HEK293 (cell line): Measurements from ENCODE around the gene STX10.

Experiments
- EGR2 ChIP-seq: fragments of 450-650 bp; formaldehyde crosslinking; IDR thresholded peaks from 2 replicates; pipeline ENCODE4 v1.5.1; 2016; ENCODE audit warnings: low read depth, missing biosample characterization, missing genetic modification characterization
- FEZF1 ChIP-seq: fragments of 450-650 bp; formaldehyde crosslinking; IDR thresholded peaks from 2 replicates; pipeline ENCODE4 v1.5.1; 2016; ENCODE audit warnings: missing biosample characterization, missing genetic modification characterization
- HOXD13 ChIP-seq: sonication (generic); formaldehyde crosslinking; IDR thresholded peaks from 2 replicates; pipeline ENCODE4 v1.8.0; 2022; ENCODE audit warnings: missing genetic modification reagents, borderline replicate concordance
- OSR2 ChIP-seq: fragments of 450-650 bp; formaldehyde crosslinking; IDR thresholded peaks from 2 replicates; pipeline ENCODE4 v1.5.1; 2016; ENCODE audit warnings: missing biosample characterization, missing genetic modification characterization
- WT1 ChIP-seq: fragments of 450-650 bp; formaldehyde crosslinking; IDR thresholded peaks from 2 replicates; pipeline ENCODE4 v1.5.1; 2016; ENCODE audit warnings: missing biosample characterization, missing genetic modification characterization
- ZBTB8A ChIP-seq: fragments of 450-650 bp; formaldehyde crosslinking; IDR thresholded peaks from 2 replicates; pipeline ENCODE4 v1.5.1; 2016; ENCODE audit warnings: missing biosample characterization, missing genetic modification characterization
- ZNF114 ChIP-seq: fragments of 450-650 bp; formaldehyde crosslinking; IDR thresholded peaks from 2 replicates; pipeline ENCODE4 v1.5.0; 2017; ENCODE audit warnings: missing biosample characterization, missing genetic modification characterization
- ZNF169 ChIP-seq: fragments of 450-650 bp; formaldehyde crosslinking; IDR thresholded peaks from 2 replicates; pipeline ENCODE4 v1.5.1; 2016; ENCODE audit warnings: missing biosample characterization, missing genetic modification characterization
- ZNF202 ChIP-seq: fragments of 450-650 bp; formaldehyde crosslinking; IDR thresholded peaks from 2 replicates; pipeline ENCODE4 v1.5.1; 2016; ENCODE audit warnings: missing biosample characterization, missing genetic modification characterization, borderline replicate concordance
- ZNF223 ChIP-seq: fragments of 450-650 bp; formaldehyde crosslinking; IDR thresholded peaks from 2 replicates; pipeline ENCODE4 v1.5.1; 2016; ENCODE audit warnings: missing biosample characterization, missing genetic modification characterization
- ZNF394 ChIP-seq: fragments of 450-650 bp; formaldehyde crosslinking; IDR thresholded peaks from 2 replicates; pipeline ENCODE4 v1.5.1; 2016; ENCODE audit warnings: missing biosample characterization, missing genetic modification characterization, mild to moderate bottlenecking, moderate library complexity, borderline replicate concordance
- ZNF404 ChIP-seq: fragments of 450-650 bp; formaldehyde crosslinking; IDR thresholded peaks from 2 replicates; pipeline ENCODE4 v1.5.1; 2017; ENCODE audit warnings: missing biosample characterization, missing genetic modification characterization
- ZNF561 ChIP-seq: fragments of 450-650 bp; IDR thresholded peaks from 2 replicates; pipeline ENCODE4 v1.5.1; 2018; ENCODE audit warnings: missing biosample characterization, missing genetic modification characterization, borderline replicate concordance
- ZNF610 ChIP-seq: fragments of 450-650 bp; formaldehyde crosslinking; IDR thresholded peaks from 2 replicates; pipeline ENCODE4 v1.5.1; 2016; ENCODE audit warnings: missing biosample characterization, missing genetic modification characterization, borderline replicate concordance
- TF ChIP-seq, protein P1 (sequence below): fragments of 450-650 bp; formaldehyde crosslinking; IDR thresholded peaks from 2 replicates; pipeline ENCODE4 v1.5.1; 2016; ENCODE audit warnings: missing biosample characterization, missing genetic modification characterization, borderline replicate concordance
- TF ChIP-seq, protein P2 (sequence below): fragments of 450-650 bp; formaldehyde crosslinking; IDR thresholded peaks from 2 replicates; pipeline ENCODE4 v1.5.1; 2016; ENCODE audit warnings: missing biosample characterization, missing genetic modification characterization
- TF ChIP-seq, protein P3 (sequence below): fragments of 450-650 bp; formaldehyde crosslinking; IDR thresholded peaks from 2 replicates; pipeline ENCODE4 v1.5.1; 2016; ENCODE audit warnings: missing biosample characterization, missing genetic modification characterization
- TF ChIP-seq, protein P4 (sequence below): fragments of 450-650 bp; formaldehyde crosslinking; conservative IDR thresholded peaks from 2 replicates; pipeline ENCODE4 v1.5.1; 2016; ENCODE audit warnings: low read depth, missing biosample characterization, missing genetic modification characterization
- TF ChIP-seq, protein P5 (sequence below): fragments of 450-650 bp; formaldehyde crosslinking; IDR thresholded peaks from 2 replicates; pipeline ENCODE4 v1.5.1; 2016; ENCODE audit warnings: missing biosample characterization, missing genetic modification characterization
- TF ChIP-seq, protein P6 (sequence below): fragments of 450-650 bp; formaldehyde crosslinking; IDR thresholded peaks from 2 replicates; pipeline ENCODE4 v1.5.1; 2016; ENCODE audit warnings: missing biosample characterization, missing genetic modification characterization
- TF ChIP-seq, protein P7 (sequence below): fragments of 450-650 bp; formaldehyde crosslinking; IDR thresholded peaks from 2 replicates; pipeline ENCODE4 v1.5.1; 2016; ENCODE audit warnings: missing biosample characterization, missing genetic modification characterization

STX10 gene

DNA sequence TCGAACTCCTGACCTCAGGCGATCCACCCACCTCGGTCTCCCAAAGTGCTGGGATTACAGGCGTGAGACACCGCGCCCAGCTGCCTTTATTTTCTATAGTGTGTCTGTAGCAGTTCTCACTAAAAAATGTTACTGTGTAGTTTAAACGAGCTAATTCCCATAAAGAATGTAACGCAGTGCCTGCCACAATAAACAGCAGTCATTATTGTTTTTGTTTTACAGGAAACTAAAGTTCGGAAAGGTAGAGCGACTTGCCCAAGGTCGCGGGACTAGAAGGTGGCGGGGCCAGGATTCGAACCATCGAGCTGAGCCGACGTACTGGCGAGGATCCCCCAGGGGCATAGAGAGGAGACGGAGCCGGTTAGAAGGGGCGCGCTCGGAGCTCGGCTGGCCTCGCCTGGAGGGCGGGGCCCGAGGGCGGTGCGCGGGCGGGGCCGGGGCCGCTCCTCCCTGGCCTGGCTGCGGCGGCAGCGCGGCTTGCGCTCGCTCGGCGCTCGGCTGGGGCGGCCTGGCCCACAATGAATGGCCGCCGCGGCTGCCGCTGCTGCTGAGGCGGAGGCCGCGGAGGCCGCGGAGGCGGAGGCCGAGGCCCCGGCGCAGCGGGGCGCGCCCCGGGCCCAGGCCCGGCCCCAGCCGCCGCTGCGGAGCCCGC, 32.3 kb downstream of the STX10 start, which contains the start of gene NACC1 (continued):
- TF ChIP-seq, protein P1, sequence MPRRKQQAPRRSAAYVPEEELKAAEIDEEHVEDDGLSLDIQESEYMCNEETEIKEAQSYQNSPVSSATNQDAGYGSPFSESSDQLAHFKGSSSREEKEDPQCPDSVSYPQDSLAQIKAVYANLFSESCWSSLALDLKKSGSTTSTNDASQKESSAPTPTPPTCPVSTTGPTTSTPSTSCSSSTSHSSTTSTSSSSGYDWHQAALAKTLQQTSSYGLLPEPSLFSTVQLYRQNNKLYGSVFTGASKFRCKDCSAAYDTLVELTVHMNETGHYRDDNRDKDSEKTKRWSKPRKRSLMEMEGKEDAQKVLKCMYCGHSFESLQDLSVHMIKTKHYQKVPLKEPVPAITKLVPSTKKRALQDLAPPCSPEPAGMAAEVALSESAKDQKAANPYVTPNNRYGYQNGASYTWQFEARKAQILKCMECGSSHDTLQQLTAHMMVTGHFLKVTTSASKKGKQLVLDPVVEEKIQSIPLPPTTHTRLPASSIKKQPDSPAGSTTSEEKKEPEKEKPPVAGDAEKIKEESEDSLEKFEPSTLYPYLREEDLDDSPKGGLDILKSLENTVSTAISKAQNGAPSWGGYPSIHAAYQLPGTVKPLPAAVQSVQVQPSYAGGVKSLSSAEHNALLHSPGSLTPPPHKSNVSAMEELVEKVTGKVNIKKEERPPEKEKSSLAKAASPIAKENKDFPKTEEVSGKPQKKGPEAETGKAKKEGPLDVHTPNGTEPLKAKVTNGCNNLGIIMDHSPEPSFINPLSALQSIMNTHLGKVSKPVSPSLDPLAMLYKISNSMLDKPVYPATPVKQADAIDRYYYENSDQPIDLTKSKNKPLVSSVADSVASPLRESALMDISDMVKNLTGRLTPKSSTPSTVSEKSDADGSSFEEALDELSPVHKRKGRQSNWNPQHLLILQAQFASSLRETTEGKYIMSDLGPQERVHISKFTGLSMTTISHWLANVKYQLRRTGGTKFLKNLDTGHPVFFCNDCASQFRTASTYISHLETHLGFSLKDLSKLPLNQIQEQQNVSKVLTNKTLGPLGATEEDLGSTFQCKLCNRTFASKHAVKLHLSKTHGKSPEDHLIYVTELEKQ (tag by site-specific recombination) = no peak
- no peak for TF ChIP-seq ZNF610 (tag by site-specific recombination)
- TF ChIP-seq ZNF202 (tag by site-specific recombination) = no peak
- no peak for TF ChIP-seq ZBTB8A (tag by site-specific recombination)
- no peak for TF ChIP-seq ZNF169 (tag by site-specific recombination)
- TF ChIP-seq ZNF404 (tag by site-specific recombination) = no peak
- TF ChIP-seq ZNF114 (tag by site-specific recombination) = no peak
- TF ChIP-seq WT1 (tag by site-specific recombination) = no peak
- 0 out of 2 replicates have a peak, but pooled peaks have one; percentile 35 for TF ChIP-seq ZNF561 (tag by site-specific recombination)
- TF ChIP-seq ZNF394 = no peak
- TF ChIP-seq, protein P2, sequence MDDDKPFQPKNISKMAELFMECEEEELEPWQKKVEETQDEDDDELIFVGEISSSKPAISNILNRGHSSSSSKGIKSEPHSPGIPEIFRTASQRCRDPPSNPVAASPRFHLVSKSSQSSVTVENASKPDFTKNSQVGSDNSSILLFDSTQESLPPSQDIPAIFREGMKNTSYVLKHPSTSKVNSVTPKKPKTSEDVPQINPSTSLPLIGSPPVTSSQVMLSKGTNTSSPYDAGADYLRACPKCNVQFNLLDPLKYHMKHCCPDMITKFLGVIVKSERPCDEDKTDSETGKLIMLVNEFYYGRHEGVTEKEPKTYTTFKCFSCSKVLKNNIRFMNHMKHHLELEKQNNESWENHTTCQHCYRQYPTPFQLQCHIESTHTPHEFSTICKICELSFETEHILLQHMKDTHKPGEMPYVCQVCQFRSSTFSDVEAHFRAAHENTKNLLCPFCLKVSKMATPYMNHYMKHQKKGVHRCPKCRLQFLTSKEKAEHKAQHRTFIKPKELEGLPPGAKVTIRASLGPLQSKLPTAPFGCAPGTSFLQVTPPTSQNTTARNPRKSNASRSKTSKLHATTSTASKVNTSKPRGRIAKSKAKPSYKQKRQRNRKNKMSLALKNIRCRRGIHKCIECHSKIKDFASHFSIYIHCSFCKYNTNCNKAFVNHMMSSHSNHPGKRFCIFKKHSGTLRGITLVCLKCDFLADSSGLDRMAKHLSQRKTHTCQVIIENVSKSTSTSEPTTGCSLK (tag by site-specific recombination) = no peak
- TF ChIP-seq, protein P3, sequence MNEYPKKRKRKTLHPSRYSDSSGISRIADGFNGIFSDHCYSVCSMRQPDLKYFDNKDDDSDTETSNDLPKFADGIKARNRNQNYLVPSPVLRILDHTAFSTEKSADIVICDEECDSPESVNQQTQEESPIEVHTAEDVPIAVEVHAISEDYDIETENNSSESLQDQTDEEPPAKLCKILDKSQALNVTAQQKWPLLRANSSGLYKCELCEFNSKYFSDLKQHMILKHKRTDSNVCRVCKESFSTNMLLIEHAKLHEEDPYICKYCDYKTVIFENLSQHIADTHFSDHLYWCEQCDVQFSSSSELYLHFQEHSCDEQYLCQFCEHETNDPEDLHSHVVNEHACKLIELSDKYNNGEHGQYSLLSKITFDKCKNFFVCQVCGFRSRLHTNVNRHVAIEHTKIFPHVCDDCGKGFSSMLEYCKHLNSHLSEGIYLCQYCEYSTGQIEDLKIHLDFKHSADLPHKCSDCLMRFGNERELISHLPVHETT = peak; percentile 33; the same call in 1 of the 2 replicates
- TF ChIP-seq EGR2 (tag by site-specific recombination) = no peak
- TF ChIP-seq, protein P4, sequence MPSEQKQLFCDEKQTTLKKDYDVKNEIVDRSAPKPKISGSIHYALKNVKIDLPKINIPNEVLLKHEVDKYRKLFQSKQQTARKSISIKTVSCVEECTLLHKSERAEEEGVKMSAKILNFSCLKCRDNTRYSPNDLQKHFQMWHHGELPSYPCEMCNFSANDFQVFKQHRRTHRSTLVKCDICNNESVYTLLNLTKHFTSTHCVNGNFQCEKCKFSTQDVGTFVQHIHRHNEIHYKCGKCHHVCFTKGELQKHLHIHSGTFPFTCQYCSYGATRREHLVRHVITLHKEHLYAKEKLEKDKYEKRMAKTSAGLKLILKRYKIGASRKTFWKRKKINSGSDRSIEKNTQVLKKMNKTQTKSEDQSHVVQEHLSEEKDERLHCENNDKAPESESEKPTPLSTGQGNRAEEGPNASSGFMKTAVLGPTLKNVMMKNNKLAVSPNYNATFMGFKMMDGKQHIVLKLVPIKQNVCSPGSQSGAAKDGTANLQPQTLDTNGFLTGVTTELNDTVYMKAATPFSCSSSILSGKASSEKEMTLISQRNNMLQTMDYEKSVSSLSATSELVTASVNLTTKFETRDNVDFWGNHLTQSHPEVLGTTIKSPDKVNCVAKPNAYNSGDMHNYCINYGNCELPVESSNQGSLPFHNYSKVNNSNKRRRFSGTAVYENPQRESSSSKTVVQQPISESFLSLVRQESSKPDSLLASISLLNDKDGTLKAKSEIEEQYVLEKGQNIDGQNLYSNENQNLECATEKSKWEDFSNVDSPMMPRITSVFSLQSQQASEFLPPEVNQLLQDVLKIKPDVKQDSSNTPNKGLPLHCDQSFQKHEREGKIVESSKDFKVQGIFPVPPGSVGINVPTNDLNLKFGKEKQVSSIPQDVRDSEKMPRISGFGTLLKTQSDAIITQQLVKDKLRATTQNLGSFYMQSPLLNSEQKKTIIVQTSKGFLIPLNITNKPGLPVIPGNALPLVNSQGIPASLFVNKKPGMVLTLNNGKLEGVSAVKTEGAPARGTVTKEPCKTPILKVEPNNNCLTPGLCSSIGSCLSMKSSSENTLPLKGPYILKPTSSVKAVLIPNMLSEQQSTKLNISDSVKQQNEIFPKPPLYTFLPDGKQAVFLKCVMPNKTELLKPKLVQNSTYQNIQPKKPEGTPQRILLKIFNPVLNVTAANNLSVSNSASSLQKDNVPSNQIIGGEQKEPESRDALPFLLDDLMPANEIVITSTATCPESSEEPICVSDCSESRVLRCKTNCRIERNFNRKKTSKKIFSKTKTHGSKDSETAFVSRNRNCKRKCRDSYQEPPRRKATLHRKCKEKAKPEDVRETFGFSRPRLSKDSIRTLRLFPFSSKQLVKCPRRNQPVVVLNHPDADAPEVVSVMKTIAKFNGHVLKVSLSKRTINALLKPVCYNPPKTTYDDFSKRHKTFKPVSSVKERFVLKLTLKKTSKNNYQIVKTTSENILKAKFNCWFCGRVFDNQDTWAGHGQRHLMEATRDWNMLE = 0 out of 2 replicates have a peak, but pooled peaks have one; percentile 18
- TF ChIP-seq, protein P5, sequence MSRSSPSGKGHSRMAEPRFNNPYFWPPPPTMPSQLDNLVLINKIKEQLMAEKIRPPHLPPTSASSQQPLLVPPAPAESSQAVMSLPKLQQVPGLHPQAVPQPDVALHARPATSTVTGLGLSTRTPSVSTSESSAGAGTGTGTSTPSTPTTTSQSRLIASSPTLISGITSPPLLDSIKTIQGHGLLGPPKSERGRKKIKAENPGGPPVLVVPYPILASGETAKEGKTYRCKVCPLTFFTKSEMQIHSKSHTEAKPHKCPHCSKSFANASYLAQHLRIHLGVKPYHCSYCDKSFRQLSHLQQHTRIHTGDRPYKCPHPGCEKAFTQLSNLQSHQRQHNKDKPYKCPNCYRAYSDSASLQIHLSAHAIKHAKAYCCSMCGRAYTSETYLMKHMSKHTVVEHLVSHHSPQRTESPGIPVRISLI (tag by site-specific recombination) = no peak
- TF ChIP-seq HOXD13 = no peak
- TF ChIP-seq, protein P6, sequence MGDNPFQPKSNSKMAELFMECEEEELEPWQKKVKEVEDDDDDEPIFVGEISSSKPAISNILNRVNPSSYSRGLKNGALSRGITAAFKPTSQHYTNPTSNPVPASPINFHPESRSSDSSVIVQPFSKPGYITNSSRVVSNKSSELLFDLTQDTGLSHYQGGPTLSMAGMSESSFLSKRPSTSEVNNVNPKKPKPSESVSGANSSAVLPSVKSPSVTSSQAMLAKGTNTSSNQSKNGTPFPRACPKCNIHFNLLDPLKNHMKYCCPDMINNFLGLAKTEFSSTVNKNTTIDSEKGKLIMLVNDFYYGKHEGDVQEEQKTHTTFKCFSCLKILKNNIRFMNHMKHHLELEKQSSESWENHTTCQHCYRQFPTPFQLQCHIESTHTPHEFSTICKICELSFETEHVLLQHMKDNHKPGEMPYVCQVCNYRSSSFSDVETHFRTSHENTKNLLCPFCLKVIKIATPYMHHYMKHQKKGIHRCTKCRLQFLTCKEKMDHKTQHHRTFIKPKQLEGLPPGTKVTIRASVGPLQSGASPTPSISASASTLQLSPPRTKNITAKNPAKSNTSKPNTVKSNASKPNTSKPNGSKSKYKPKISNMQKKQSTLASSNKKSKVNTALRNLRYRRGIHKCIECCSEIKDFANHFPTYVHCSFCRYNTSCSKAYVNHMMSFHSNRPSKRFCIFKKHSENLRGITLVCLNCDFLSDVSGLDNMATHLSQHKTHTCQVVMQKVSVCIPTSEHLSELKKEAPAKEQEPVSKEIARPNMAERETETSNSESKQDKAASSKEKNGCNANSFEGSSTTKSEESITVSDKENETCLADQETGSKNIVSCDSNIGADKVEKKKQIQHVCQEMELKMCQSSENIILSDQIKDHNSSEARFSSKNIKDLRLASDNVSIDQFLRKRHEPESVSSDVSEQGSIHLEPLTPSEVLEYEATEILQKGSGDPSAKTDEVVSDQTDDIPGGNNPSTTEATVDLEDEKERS = no peak
- no peak for TF ChIP-seq FEZF1 (tag by site-specific recombination)
- TF ChIP-seq, protein P7, sequence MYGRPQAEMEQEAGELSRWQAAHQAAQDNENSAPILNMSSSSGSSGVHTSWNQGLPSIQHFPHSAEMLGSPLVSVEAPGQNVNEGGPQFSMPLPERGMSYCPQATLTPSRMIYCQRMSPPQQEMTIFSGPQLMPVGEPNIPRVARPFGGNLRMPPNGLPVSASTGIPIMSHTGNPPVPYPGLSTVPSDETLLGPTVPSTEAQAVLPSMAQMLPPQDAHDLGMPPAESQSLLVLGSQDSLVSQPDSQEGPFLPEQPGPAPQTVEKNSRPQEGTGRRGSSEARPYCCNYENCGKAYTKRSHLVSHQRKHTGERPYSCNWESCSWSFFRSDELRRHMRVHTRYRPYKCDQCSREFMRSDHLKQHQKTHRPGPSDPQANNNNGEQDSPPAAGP (tag by site-specific recombination) = peak; percentile 68; the same call in 1 of the 2 replicates
- TF ChIP-seq OSR2 (tag by site-specific recombination) = no peak
- TF ChIP-seq ZNF223 (tag by site-specific recombination) = no peak
